SK-N-SH (cell line): Measurements from ENCODE around the gene SEH1L. TPM values are rescaled to one million over a fixed set of nuclear protein-coding genes. Genes with fewer than 3 reads are reported as not detected.

ENCODE experiments used
- CTCF ChIA-PET: fragments of 300-600, 350-600 bp; formaldehyde crosslinking; extraction: SDS; loops from one replicate; lab custom pipeline; 2021; lab: Yijun Ruan, JAX
- POLR2A ChIA-PET: fragments of 350-600 bp; sonication (Branson Sonifier 250); formaldehyde crosslinking; extraction: SDS; loops from one replicate; lab custom pipeline; 2020; ENCODE audit warnings: antibody characterized with exemption, inconsistent platforms; lab: Yijun Ruan, JAX
- DNase-seq: peaks from one replicate; pipeline ENCODE4 v3.0.0; 2012
- H2AFZ ChIP-seq: fragments of 200-600 bp; sonication (generic); 2 replicates; pipeline ENCODE4 v1.8.1; 2016; ENCODE audit warnings: antibody characterized with exemption, mild to moderate bottlenecking, low read depth
- H3F3A ChIP-seq: fragments of 200-600 bp; sonication (generic); replicated peaks from 2 replicates; pipeline ENCODE3; 2016; ENCODE audit warnings: antibody characterized with exemption, mild to moderate bottlenecking; ENCODE audit not compliant: insufficient read depth
- H3K27ac ChIP-seq, 2 experiments: fragments of 200-500 bp in 1 of 2; fragments of 200-600 bp in 1 of 2; sonication (Bioruptor generic) in 1 of 2; sonication (generic), shearing (Covaris generic) in 1 of 2; 2 replicates each; pipeline versions ENCODE4 v1.5.1 to v1.6.1; 2014 to 2016; ENCODE audit warnings: low read depth in 2 of 2, inconsistent platforms in 1 of 2, low read length in 1 of 2, mild to moderate bottlenecking in 1 of 2, mixed read lengths in 1 of 2
- H3K27me3 ChIP-seq: fragments of 200-600 bp; sonication (generic), shearing (Covaris generic); 2 replicates; pipeline ENCODE4 v1.6.1; 2016; ENCODE audit warnings: mixed run types; ENCODE audit not compliant: insufficient read depth
- H3K36me3 ChIP-seq, 2 experiments: fragments of 200-500 bp in 1 of 2; fragments of 200-600 bp in 1 of 2; sonication (Bioruptor generic) in 1 of 2; sonication (generic) in 1 of 2; replicated peaks in 1 of 2; 2 replicates each; pipeline versions ENCODE3 to v1.5.1; 2014 to 2016; ENCODE audit warnings: low read length in 1 of 2, mild to moderate bottlenecking in 1 of 2; ENCODE audit not compliant: insufficient read depth in 2 of 2, control insufficient read depth in 1 of 2
- H3K4me1 ChIP-seq, 2 experiments: fragments of 200-500 bp in 1 of 2; fragments of 200-600 bp in 1 of 2; sonication (Bioruptor generic) in 1 of 2; sonication (generic), shearing (Covaris generic) in 1 of 2; 2 replicates each; pipeline versions ENCODE4 v1.5.1 to v1.6.1; 2014 to 2016; ENCODE audit warnings: low read depth in 1 of 2, low read length in 1 of 2, mixed run types in 1 of 2; ENCODE audit not compliant: insufficient read depth in 2 of 2, control insufficient read depth in 1 of 2
- H3K4me2 ChIP-seq: fragments of 200-600 bp; sonication (generic), shearing (Covaris generic); 2 replicates; pipeline ENCODE4 v1.6.1; 2017; ENCODE audit warnings: mixed run types
- H3K4me3 ChIP-seq, 2 experiments: fragments of 200-500 bp in 1 of 2; fragments of 200-600 bp in 1 of 2; sonication (Bioruptor generic) in 1 of 2; sonication (generic), shearing (Covaris generic) in 1 of 2; 2 replicates each; pipeline versions ENCODE4 v1.5.1 to v1.8.1; 2014 to 2016; ENCODE audit warnings: low read depth in 2 of 2, inconsistent platforms in 1 of 2, low read length in 1 of 2, mild to moderate bottlenecking in 1 of 2, mixed read lengths in 1 of 2, moderate library complexity in 1 of 2
- H3K79me2 ChIP-seq: fragments of 200-600 bp; sonication (generic); 2 replicates; pipeline ENCODE4 v1.8.1; 2017; ENCODE audit warnings: mild to moderate bottlenecking; ENCODE audit not compliant: insufficient read depth
- H3K9ac ChIP-seq: fragments of 200-600 bp; sonication (generic); 2 replicates; pipeline ENCODE4 v1.6.1; 2017; ENCODE audit warnings: mixed run types
- H3K9me2 ChIP-seq: fragments of 200-600 bp; sonication (generic); 2 replicates; pipeline ENCODE4 v1.6.1; 2017; ENCODE audit warnings: mixed run types
- H3K9me3 ChIP-seq: fragments of 200-600 bp; sonication (generic); 2 replicates; pipeline ENCODE4 v1.6.1; 2017; ENCODE audit warnings: mixed run types, mild to moderate bottlenecking, moderate library complexity
- H4K20me1 ChIP-seq: fragments of 200-600 bp; sonication (generic); 2 replicates; pipeline ENCODE4 v1.6.1; 2017; ENCODE audit warnings: mild to moderate bottlenecking, mixed run types; ENCODE audit not compliant: insufficient read depth
- FOXM1 ChIP-seq: IDR thresholded peaks from 2 replicates; pipeline ENCODE4 v1.4.0; 2012; ENCODE audit warnings: low read depth, mild to moderate bottlenecking
- GATA2 ChIP-seq: sonication (generic); formaldehyde crosslinking; IDR thresholded peaks from 2 replicates; pipeline ENCODE4 v1.5.0; 2020; ENCODE audit warnings: mild to moderate bottlenecking, missing genetic modification reagents
- IRF3 ChIP-seq: fragments of 150-350 bp; IDR thresholded peaks from 2 replicates; pipeline ENCODE4 v1.6.1; 2016; ENCODE audit warnings: mild to moderate bottlenecking, low read depth, low read length
- JUND ChIP-seq: IDR thresholded peaks from 2 replicates; pipeline ENCODE4 v1.4.0; 2012
- MEF2A ChIP-seq: IDR thresholded peaks from 2 replicates; pipeline ENCODE4 v1.4.0; 2012; ENCODE audit warnings: low read depth, borderline replicate concordance
- PBX3 ChIP-seq: IDR thresholded peaks from 2 replicates; pipeline ENCODE4; 2012
- RAD21 ChIP-seq: IDR thresholded peaks from 2 replicates; pipeline ENCODE4 v1.6.1; 2012; ENCODE audit warnings: mild to moderate bottlenecking, low read length
- RCOR1 ChIP-seq: fragments of 150-350 bp; IDR thresholded peaks from 2 replicates; pipeline ENCODE4 v1.6.1; 2017; ENCODE audit warnings: antibody characterized with exemption, low read length
- REST ChIP-seq: IDR thresholded peaks from 2 replicates; pipeline ENCODE4 v1.6.1; 2012; ENCODE audit warnings: mild to moderate bottlenecking, low read depth, low read length, moderate library complexity
- RFX5 ChIP-seq: IDR thresholded peaks from 2 replicates; pipeline ENCODE4 v1.6.1; 2012; ENCODE audit warnings: mild to moderate bottlenecking, improper control_type of control experiment, low read length
- RXRA ChIP-seq: IDR thresholded peaks from 2 replicates; pipeline ENCODE4 v1.4.0; 2012; ENCODE audit warnings: low read depth, mild to moderate bottlenecking, borderline replicate concordance
- SIN3A ChIP-seq: IDR thresholded peaks from 2 replicates; pipeline ENCODE4 v1.6.1; 2012; ENCODE audit warnings: low read depth, mild to moderate bottlenecking, low read length, moderate library complexity, borderline replicate concordance
- SMC3 ChIP-seq: IDR thresholded peaks from 2 replicates; pipeline ENCODE4 v1.6.1; 2012; ENCODE audit warnings: low read depth, low read length, improper control_type of control experiment
- TEAD4 ChIP-seq: IDR thresholded peaks from 2 replicates; pipeline ENCODE4 v1.4.0; 2012; ENCODE audit warnings: mild to moderate bottlenecking, borderline replicate concordance; ENCODE audit not compliant: insufficient read depth
- YY1 ChIP-seq: IDR thresholded peaks from 2 replicates; pipeline ENCODE4 v1.4.0; 2012; ENCODE audit warnings: low read depth, mild to moderate bottlenecking
- whole genome bisulfite sequencing: methylation state at CpG from one replicate; pipeline ENCODE4 v1.1.6; 2017; ENCODE audit warnings: low lambda C conversion rate; 5-methylcytosine and 5-hydroxymethylcytosine counted together
- polyA plus RNA-seq, 3 experiments: library from polyadenylated mRNA; depleted of rRNA; stranded (reverse); fragments of >200 nt; gene quantifications; 2 replicates each; pipeline ENCODE4 v1.2.3, GENCODE V29; 2012
- TF ChIP-seq, protein P1 (sequence below): fragments of 150-350 bp; IDR thresholded peaks from 2 replicates; pipeline ENCODE4 v1.6.1; 2017; ENCODE audit warnings: antibody characterized with exemption, low read length, low read depth, borderline replicate concordance
- TF ChIP-seq, protein P2 (sequence below): fragments of 200-600 bp; sonication (generic); IDR thresholded peaks from 2 replicates; pipeline ENCODE4 v1.6.1; 2017; ENCODE audit warnings: antibody characterized with exemption, mild to moderate bottlenecking, moderate library complexity
- TF ChIP-seq, protein P3 (sequence below): IDR thresholded peaks from 2 replicates; pipeline ENCODE4 v1.4.0; 2012; ENCODE audit warnings: low read depth, borderline replicate concordance

The SEH1L gene
- polyA plus RNA-seq, 1 of the 3 experiments (the other 2 are of a cell fraction), result 29.8 TPM

DNA sequence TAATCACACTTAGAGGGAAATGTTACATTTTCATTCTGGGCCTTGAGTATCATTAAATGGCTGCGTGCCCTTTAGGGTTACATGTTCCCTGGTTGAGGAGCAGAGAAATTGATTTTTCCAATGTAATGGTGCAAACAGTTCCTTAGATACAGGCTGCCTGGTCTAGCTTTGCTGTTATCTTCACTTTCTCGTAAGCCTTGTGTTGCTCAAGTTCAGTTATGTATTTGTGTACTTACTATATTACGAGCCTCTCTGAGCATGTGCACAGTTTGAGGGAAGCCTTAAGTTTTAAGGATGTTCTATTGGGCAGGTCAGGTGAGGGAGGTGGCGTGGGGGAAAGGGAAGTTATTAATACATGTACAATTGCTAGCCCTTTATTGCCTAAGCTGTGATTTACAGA is 67.0 kb downstream of the SEH1L start:
- 88% methylated on average over 4 of the region's 4 CpGs for WGBS
- Histone ChIP-seq H3K27ac (no peak overlapping the region), H4K20me1 (no peaks in the 10 kb centered on the region), H3F3A (no peaks in the 10 kb centered on the region), H3K79me2 (no peaks in the 10 kb centered on the region; the same call in 1 of the 2 replicates), H3K9me3 (no peaks in the 10 kb centered on the region), H3K4me3 (no peak overlapping the region), H3K9ac (no peak overlapping the region), H3K4me1 (no peaks in the 10 kb centered on the region), H3K36me3 (peaks cover 65 to 68% of the 10 kb centered on the region in 2 experiments), H3K9me2 (no peaks in the 10 kb centered on the region), H3K4me2 (no peak overlapping the region), H3K27me3 (no peaks in the 10 kb centered on the region), H2AFZ (no peak overlapping the region)
- POLR2A ChIA-PET, result no interaction called here
- TF ChIP-seq FOXM1 (no peak), YY1 (no peak), PBX3 (no peak), IRF3 (no peak), GATA2 (no peak), RCOR1 (no peak), SIN3A (no peak), MEF2A (no peak), SMC3 (no peak), RXRA (no peak), RAD21 (no peak), JUND (no peak), REST (no peak), RFX5 (no peak), TEAD4 (no peak)
- TF ChIP-seq, protein P1, sequence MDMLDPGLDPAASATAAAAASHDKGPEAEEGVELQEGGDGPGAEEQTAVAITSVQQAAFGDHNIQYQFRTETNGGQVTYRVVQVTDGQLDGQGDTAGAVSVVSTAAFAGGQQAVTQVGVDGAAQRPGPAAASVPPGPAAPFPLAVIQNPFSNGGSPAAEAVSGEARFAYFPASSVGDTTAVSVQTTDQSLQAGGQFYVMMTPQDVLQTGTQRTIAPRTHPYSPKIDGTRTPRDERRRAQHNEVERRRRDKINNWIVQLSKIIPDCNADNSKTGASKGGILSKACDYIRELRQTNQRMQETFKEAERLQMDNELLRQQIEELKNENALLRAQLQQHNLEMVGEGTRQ, result no peak
- TF ChIP-seq, protein P2, sequence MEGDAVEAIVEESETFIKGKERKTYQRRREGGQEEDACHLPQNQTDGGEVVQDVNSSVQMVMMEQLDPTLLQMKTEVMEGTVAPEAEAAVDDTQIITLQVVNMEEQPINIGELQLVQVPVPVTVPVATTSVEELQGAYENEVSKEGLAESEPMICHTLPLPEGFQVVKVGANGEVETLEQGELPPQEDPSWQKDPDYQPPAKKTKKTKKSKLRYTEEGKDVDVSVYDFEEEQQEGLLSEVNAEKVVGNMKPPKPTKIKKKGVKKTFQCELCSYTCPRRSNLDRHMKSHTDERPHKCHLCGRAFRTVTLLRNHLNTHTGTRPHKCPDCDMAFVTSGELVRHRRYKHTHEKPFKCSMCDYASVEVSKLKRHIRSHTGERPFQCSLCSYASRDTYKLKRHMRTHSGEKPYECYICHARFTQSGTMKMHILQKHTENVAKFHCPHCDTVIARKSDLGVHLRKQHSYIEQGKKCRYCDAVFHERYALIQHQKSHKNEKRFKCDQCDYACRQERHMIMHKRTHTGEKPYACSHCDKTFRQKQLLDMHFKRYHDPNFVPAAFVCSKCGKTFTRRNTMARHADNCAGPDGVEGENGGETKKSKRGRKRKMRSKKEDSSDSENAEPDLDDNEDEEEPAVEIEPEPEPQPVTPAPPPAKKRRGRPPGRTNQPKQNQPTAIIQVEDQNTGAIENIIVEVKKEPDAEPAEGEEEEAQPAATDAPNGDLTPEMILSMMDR, result no peak
- TF ChIP-seq, protein P3, sequence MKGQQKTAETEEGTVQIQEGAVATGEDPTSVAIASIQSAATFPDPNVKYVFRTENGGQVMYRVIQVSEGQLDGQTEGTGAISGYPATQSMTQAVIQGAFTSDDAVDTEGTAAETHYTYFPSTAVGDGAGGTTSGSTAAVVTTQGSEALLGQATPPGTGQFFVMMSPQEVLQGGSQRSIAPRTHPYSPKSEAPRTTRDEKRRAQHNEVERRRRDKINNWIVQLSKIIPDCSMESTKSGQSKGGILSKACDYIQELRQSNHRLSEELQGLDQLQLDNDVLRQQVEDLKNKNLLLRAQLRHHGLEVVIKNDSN, result no peak
- DNase-seq, result no peak
- CTCF ChIA-PET, result interaction anchor here (0.6 to 1.2 kb wide), 3 partner anchors 9 to 167 kb away, joined by 3 read pairs; no protein-coding TSS in a partner anchor
